ENCODE measurements around the gene MS4A12.
A peak's percentile ranks its signal among the peaks of the same experiment; 100 is the strongest.
"Not testable (repeated sequence)": the region's sequence is repeated elsewhere in the genome, so short reads cannot be mapped to it uniquely, and the experiment has no call there.

MS4A12 gene

DNA sequence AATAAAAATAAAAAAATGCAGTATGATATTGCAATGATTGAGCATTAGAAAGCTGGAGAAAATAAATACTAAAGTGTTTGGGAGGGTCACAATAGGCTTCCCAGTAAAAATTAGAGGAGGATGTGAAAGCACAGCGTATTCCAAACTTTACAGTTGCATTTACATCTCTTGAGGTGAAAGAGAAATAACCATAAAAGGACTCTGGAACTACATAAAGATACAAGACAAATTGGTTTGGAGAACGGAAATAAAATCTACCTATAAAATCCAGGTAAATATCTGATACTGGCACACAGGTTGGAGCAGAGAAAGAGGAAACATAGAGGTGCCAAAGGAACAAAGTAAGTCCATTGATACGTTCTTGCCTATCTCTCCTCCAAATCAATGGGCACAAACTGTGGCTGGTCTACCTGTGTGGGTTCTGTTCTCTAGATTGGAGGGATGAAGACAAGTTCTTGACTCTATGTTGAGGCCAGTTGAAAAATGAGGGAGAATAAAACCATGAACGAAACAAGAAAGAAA is at the start of gene MS4A12:
TSS of gene MS4A12 (plus strand) at position 291 of the 522 bp plus-strand sequence. CDS start 4,541 bp downstream, outside the sequence.
- no peak for DNase-seq
- intact Hi-C loops (cut with DNase I): no loop called here

DNA sequence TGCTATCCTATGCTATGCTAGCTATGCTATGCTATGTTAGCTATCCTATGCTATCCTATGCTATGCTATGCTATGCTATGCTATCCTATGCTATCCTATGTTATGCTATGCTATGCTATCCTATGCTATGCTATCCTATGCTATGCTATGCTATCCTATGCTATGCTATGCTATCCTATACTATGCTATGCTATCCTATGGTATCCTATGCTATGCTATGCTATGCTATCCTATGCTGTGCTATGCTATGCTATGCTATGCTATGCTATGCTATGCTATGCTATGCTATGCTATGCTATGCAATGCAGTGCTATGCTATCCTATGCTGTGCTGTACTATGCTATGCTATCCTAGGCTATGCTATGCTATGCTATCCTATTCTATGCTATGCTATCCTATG is 45.5 kb upstream of the MS4A12 start:
- intact Hi-C loops (cut with DNase I): no loop called here
- DNase-seq: no peak

GRCh38 chr11:60447846-60448245 is 44.7 kb upstream of the MS4A12 start:
- intact Hi-C loops (cut with DNase I): no loop called here
- no peak for DNase-seq

GRCh38 chr11:60451185-60451584 is 41.4 kb upstream of the MS4A12 start:
- intact Hi-C loops (cut with DNase I): not testable (repeated sequence)
- DNase-seq: peak in 1 of 10 donors; percentile 70

DNA sequence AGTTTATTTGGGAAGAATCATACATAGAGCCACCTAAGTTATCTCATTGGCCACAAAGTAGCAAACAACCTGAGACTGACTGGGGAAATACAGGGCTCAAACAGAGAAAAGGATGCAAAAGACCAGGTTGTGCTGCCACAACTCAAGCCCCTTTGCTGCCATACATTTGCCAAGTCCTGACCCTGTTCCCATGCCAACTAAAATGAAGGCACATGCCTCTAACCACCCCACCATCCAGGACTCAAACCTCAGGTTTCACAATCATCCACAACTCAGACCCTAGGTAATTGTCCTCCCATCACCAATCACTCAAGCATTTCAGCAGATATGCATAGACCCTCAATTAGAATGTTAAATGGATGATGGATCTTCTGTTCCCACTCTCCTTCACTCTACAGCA is 38.4 kb upstream of the MS4A12 start:
- DNase-seq: no peak
- intact Hi-C loops (cut with DNase I): no loop called here

- intact Hi-C loops (cut with DNase I): no loop called here
- DNase-seq: no peak
These were observed 37.0 kb upstream of the MS4A12 start, which contains the start of gene MS4A1 for GRCh38 chr11:60455531-60456042. Gene MS4A1 (plus strand): TSS chr11:60455847. CDS start chr11:60462375, 6,528 bp downstream.

- no peak for DNase-seq
- intact Hi-C loops (cut with DNase I): no loop called here
These were observed 35.0 kb upstream of the MS4A12 start for GRCh38 chr11:60457576-60457975.

DNA sequence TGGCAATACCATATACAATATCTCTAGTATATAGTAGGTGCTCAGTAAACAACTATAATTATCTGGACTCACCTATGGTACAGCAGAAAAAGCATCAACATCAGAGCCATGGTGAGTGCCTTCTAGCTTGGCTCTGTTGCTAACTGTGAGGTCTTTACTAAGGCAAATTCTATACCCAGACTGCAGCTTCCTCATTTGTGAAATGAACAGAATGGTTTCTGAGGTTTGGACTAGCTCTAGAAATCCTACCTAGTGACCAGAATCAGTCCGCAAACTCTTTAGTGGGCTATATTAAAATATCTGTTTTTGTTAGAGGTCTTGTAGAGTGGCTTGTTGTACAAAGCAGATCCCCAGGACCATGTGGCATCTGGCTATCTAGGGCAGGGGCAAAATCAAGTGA is 33.2 kb upstream of the MS4A12 start:
- DNase-seq: no peak
- intact Hi-C loops (cut with DNase I): no loop called here

DNA sequence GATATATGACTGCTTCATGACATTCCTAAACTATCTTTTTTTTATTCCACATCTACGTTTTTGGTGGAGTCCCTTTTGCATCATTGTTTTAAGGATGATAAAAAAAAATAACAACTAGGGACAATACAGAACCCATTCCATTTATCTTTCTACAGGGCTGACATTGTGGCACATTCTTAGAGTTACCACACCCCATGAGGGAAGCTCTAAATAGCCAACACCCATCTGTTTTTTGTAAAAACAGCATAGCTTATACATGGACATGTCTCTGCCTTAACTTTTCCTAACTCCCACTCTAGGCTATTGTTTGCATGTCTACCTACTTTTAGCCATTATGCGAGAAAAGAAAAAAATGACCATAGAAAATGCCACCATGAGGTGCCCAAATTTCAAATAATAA is 23.7 kb upstream of the MS4A12 start:
- intact Hi-C loops (cut with DNase I): no loop called here

GRCh38 chr11:60469723-60470122 is 22.9 kb upstream of the MS4A12 start:
- no peak for DNase-seq
- intact Hi-C loops (cut with DNase I): no loop called here

More for the DNA sequence above, 23.7 kb upstream of the MS4A12 start:
- DNase-seq: no peak

- no peak for DNase-seq
- intact Hi-C loops (cut with DNase I): no loop called here
These were observed 15.5 kb upstream of the MS4A12 start for GRCh38 chr11:60477035-60477445.

GRCh38 chr11:60482361-60482760 is 10.2 kb upstream of the MS4A12 start:
- DNase-seq: no peak
- intact Hi-C loops (cut with DNase I): no loop called here

DNA sequence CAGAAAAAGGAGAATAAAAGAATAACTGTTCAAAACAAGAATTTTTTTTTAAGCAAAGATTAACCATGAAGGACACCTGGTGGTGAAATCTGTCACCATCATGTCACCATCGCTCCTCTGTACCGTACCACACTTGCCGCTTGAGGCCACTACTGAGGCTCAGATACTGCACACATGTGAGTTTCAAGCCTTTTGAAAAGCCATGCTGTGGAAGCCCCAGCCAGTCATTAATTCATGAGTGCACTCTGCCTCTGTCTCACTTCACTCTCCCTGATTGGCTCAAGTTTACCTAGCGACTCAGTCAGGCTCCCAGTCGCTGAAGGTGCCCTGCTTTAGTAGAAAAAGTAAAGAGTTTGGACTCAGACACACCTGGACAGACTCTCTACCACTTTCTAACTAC is 6.6 kb upstream of the MS4A12 start:
- intact Hi-C loops (cut with DNase I): no loop called here
- no peak for DNase-seq

- no peak for DNase-seq
- intact Hi-C loops (cut with DNase I): no loop called here
These were observed 876 bp downstream of the MS4A12 start for GRCh38 chr11:60493454-60493853.

DNA sequence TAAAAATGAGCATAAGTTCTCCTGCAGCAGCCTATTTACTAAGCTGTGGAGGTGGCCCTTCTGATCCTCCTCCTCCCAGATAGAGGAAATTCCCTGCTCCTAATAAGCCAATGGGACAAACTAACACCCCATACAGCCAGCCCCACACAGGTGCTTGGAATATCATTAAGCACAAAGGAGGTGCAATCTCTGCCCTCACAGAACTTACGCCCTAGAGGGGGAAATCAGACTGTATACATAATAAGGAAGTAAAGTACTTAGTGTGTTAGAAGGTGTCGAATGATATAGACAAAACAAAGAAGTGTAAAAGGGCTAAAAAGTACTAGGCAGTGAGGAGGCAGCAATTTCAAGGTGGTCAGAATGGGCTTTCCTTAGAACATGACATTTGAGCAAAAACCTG is 5.8 kb downstream of the MS4A12 start:
- DNase-seq: no peak
- intact Hi-C loops (cut with DNase I): no loop called here

DNA sequence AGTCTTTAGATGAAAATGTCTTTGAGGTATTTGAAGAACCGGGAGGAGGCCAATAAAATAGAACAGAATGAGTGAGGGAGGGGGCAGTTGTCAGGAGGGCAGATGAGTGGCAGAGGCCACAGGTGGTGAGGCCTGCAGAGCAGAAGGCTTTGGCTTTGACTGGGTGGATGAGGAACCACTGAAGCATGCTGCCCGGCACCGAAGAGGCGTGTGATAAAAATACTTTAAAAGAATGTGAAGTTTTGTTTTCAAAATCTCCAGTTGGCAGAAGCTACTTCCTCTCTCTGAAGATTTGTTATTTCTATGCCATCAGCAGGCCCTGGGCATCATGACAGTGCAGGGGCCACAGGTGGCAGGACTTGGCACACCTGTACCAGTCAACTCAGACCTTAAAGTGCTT is 6.3 kb downstream of the MS4A12 start:
- DNase-seq: peak in 3 of 10 donors; percentile 10 to 68 (median 56)
- intact Hi-C loops (cut with DNase I): no loop called here

DNA sequence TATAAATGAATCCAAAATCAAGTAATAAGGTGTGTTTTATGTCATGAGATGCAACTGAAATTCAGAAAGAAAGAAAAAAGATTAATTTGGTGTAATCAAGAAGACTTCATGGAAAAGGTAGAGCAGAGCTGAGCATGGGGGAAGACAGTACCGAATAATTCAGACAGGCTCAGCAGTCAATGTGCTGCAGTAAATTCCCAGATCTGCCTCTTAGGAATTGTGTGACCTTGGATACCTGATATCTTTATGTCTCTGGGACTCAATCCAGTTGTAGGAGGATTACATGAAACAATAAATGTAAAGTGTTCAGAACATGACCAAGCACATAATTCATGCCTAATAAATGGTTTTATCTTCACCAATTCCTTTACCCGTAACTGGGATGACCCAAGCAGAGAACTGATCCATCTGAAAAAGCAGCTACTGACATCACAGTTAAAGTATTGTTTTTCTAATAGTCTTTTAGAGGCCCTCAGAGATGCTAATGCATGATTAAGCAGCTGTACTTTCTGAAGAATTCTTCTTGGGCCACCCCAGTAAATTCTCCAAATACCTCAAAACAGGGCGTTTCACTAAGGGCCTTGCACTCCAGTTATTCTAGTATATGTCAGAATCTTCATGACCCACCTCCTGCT is 7.8 kb downstream of the MS4A12 start:
- intact Hi-C loops (cut with DNase I): no loop called here
- no peak for DNase-seq

DNA sequence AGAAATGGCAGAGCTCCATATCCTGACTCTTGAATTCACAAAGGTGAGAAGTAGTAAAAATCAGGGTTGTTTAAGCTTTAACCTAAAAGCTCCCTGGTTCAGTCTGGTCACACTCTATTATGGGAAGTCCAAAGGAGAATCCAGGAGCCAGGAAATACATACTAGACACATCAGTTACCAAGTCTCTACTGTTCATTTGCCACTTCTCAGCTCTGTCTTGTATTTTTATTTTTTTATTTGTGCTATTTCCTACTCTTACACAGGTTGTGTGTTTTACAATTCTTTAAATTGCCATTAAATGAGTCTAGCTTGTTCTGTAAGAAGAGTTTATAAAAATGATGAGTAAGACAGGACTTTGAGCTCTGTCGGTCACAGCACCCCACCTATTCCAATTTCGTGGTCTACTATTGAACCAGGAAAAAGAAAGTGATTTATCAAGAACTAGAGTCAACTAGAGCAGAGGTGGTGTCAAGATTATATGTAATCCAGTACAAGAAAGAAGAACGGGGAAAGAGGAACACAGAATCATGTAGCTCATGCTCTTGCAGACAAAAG is 9.7 kb downstream of the MS4A12 start:
- intact Hi-C loops (cut with DNase I): no loop called here
- no peak for DNase-seq

GRCh38 chr11:60504219-60504905 is 11.8 kb downstream of the MS4A12 start:
- no peak for DNase-seq
- intact Hi-C loops (cut with DNase I): no loop called here

DNA sequence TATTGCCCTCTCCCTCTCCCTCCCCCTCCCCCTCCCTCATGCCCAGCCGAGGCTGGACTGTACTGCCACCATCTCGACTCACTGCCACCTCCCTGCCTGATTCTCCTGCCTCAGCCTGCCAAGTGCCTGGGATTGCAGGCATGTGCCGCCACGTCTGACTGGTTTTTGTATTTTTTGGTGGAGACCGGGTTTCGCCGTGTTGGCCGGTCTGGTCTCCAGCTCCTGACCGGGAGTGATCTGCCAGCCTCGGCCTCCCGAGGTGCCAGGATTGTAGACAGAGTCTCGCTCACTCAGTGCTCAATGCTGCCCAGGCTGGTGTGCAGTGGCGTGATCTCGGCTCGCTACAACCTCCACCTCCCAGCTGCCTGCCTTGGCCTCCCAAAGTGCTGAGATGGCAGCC is 17.0 kb downstream of the MS4A12 start:
- intact Hi-C loops (cut with DNase I): not testable (repeated sequence)
- DNase-seq: peak in 1 of 10 donors; percentile 63

DNA sequence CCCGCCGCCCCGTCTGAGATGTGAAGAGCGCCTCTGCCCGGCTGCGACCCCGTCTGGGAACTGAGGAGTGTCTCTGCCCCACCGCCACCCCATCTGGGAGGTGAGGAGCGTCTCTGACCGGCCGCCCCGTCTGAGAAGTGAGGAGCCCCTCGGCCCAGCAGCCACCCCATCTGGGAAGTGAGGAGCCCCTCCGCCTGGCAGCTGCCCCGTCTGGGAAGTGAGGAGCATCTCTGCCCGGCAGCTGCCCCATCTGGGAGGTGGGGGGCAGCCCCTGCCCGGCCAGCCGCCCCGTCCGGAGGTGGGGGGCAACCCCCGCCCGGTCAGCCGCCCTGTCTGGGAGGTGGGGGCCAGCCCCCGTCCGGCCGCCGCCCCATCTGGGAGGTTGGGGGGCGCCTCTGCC is 17.6 kb downstream of the MS4A12 start:
- peak in 2 of 10 donors; percentile 52 to 62 for DNase-seq
- intact Hi-C loops (cut with DNase I): not testable (repeated sequence)

All from posterior cingulate gyrus (tissue), 11 donors.